Measurements from ENCODE around the gene DVL3. TPM values are rescaled to one million over a fixed set of nuclear protein-coding genes. Genes with fewer than 3 reads are reported as not detected.

The DVL3 gene
- total RNA-seq, 4 donors from 2014 or later = 45.2 to 86.5 (median 66.1) TPM

- H3K36me3 ChIP-seq = no peaks in the 10 kb centered on the region
- no peak for DNase-seq (ENCODE audit: low spot score in 2 of 2)
- no peaks in the 10 kb centered on the region for H3K27me3 ChIP-seq
- no peak for TF ChIP-seq POLR2A (IDR thresholded peaks at IDR 0.05)
- no peak for TF ChIP-seq CTCF (IDR thresholded peaks at IDR 0.05)
- TF ChIP-seq EP300 (IDR thresholded peaks at IDR 0.05) = no peak
- no peak overlapping the region for H3K27ac ChIP-seq
- 74 to 78% methylated on average over 3 of the region's 3 CpGs for WGBS, 2 donors
- H3K4me1 ChIP-seq = no peaks in the 10 kb centered on the region
- H3K9me3 ChIP-seq = no peaks in the 10 kb centered on the region
- no peak overlapping the region for H3K4me3 ChIP-seq
These were observed 29.2 kb upstream of the DVL3 start for GRCh38 chr3:184126006-184126405.

GRCh38 chr3:184129012-184129411 lies 26.2 kb upstream of the DVL3 start:
- no peaks in the 10 kb centered on the region for H3K27me3 ChIP-seq
- DNase-seq (ENCODE audit: low spot score in 2 of 2) = no peak
- H3K4me1 ChIP-seq = peaks cover 0 to 7% (median 0%) of the 10 kb centered on the region in 4 donors
- H3K9me3 ChIP-seq = no peaks in the 10 kb centered on the region
- H3K27ac ChIP-seq = no peak overlapping the region
- H3K36me3 ChIP-seq = no peaks in the 10 kb centered on the region
- WGBS, 2 donors = 27 to 30% methylated on average over 2 of the region's 2 CpGs
- TF ChIP-seq POLR2A (IDR thresholded peaks at IDR 0.05) (no peak), EP300 (IDR thresholded peaks at IDR 0.05) (no peak), CTCF (IDR thresholded peaks at IDR 0.05) (no peak)
- no peak overlapping the region for H3K4me3 ChIP-seq

GRCh38 chr3:184132945-184133344 lies 22.2 kb upstream of the DVL3 start:
- Histone ChIP-seq H3K27me3 (no peaks in the 10 kb centered on the region), H3K4me1 (peaks cover 0 to 30% (median 8%) of the 10 kb centered on the region in 4 donors), H3K27ac (no peak overlapping the region), H3K9me3 (no peaks in the 10 kb centered on the region), H3K36me3 (peaks cover 0 to 7% (median 0%) of the 10 kb centered on the region in 3 donors), H3K4me3 (no peak overlapping the region)
- 92 to 96% methylated on average over 4 of the region's 4 CpGs for WGBS, 2 donors
- no peak for TF ChIP-seq EP300 (IDR thresholded peaks at IDR 0.05)
- no peak for TF ChIP-seq CTCF (IDR thresholded peaks at IDR 0.05)
- no peak for TF ChIP-seq POLR2A (IDR thresholded peaks at IDR 0.05)
- no peak for DNase-seq (ENCODE audit: low spot score in 2 of 2)

- Histone ChIP-seq H3K4me1 (peaks cover 0 to 32% (median 8%) of the 10 kb centered on the region in 4 donors), H3K27me3 (no peaks in the 10 kb centered on the region), H3K27ac (peak overlapping the region; percentile 73 to 95 (median 88)), H3K4me3 (peak overlapping the region; percentile 80 to 98 (median 96)), H3K9me3 (no peaks in the 10 kb centered on the region), H3K36me3 (peaks cover 0 to 18% (median 0%) of the 10 kb centered on the region in 3 donors)
- DNase-seq (ENCODE audit: low spot score in 2 of 2) = peak; percentile 63 to 76
- TF ChIP-seq EP300 (IDR thresholded peaks at IDR 0.05) (peak in 1 of 2 donors; percentile 62), CTCF (IDR thresholded peaks at IDR 0.05) (no peak), POLR2A (IDR thresholded peaks at IDR 0.05) (no peak)
- 1% methylated on average over 32 to 37 of the region's 37 CpGs for WGBS, 2 donors
These were observed 21.1 kb upstream of the DVL3 start for GRCh38 chr3:184133840-184134745.

- H3K36me3 ChIP-seq = peaks cover 0 to 24% (median 0%) of the 10 kb centered on the region in 3 donors
- WGBS, 2 donors = 0% methylated on average over 16 to 19 of the region's 21 CpGs
- H3K27ac ChIP-seq = peak overlapping the region; percentile 73 to 95 (median 88)
- H3K4me3 ChIP-seq = peak overlapping the region; percentile 80 to 98 (median 96)
- no peaks in the 10 kb centered on the region for H3K27me3 ChIP-seq
- no peak for TF ChIP-seq EP300 (IDR thresholded peaks at IDR 0.05)
- TF ChIP-seq CTCF (IDR thresholded peaks at IDR 0.05) = no peak
- no peak for TF ChIP-seq POLR2A (IDR thresholded peaks at IDR 0.05)
- H3K9me3 ChIP-seq = no peaks in the 10 kb centered on the region
- peak in 1 of 2 donors; percentile 14 for DNase-seq (ENCODE audit: low spot score in 2 of 2)
- peaks cover 0 to 32% (median 8%) of the 10 kb centered on the region in 4 donors for H3K4me1 ChIP-seq
These were observed 20.4 kb upstream of the DVL3 start for GRCh38 chr3:184134746-184135148.
